Fibroblast of skin of right quadriceps (primary cell): ENCODE data around the gene PHACTR1.

Source experiments
- DNase-seq: peaks from one replicate; pipeline ENCODE4 v3.0.0-alpha.2; 2013

Gene PHACTR1

DNA sequence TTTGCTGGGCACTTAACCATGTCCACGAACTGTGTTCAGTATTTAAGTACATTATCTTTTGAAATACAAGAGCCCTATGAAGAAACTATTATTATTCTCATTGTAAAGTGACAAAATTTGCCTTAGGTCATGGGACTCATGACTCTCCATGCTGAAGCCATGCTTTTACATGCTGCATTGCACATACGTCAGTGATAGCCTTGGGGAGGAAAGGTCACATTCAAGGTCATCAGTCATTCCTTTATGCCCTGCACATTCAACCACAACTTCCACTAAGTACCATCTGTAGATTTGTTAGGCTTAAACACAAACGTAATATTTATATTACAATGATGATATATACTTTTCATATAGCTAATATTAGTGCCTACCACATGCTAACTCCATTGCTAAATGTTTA, 319.0 kb downstream of the PHACTR1 start:
- DNase-seq, result no peak

DNA sequence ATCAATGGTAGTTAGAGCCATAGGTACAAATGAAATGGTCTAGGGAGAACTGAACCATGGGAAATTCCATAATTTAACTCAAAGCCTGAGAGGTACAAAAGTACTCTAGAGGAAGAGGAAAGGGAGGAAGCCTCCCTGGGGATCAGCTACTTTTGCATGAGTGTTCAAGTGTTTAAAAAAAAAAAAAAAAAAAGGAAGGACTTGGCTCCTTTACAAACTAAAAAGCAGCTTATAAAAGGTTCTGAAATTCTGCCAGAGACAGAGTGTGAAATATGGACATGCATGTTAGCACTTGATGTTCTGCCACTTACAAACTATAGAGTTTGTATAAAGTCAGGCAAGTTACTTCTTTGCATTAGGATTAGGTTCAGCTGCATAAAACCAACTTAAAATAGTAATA, 321.7 kb downstream of the PHACTR1 start:
- peak; percentile 33 for DNase-seq

DNA sequence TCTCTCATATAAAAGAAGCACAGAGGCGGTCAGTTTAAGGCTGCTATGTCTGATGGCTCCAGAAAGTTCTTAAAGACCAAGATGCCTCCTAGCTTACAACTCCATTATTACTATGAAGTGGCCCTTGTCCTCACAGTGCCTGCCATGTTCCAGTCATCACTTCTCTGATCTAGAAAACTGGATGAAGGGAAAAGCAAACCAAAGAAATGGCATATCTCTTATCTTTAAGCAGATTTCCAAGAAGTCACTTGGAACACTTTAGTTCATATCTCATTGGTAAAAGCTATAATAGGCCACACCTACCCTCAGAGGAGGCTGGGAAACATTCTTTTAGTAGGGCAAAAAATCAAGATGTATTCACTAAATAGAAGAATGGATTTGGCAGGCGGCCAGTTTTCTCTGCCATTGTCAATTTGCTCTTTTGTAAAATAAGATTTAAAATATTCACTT, 322.2 kb downstream of the PHACTR1 start:
- no peak for DNase-seq

DNA sequence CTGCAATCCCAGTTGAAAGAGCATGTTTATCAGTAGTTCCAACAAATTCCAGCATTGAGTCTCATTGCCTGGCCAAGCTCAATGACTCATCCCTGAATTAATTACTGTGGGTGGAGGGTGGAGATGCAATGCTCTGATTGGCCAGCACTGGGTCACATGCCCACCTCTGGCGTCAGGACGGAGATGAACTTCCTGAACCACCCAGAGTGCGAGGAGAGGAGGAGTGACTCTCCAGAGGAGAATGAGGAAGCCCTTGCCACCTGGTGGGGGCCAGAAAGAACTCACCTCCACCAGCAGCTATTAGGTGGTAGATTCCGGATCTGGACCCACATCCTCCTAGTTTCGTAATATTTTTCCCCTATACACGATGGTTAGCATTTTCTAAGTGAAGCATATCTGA, 327.8 kb downstream of the PHACTR1 start:
- DNase-seq, result peak; percentile 88

DNA sequence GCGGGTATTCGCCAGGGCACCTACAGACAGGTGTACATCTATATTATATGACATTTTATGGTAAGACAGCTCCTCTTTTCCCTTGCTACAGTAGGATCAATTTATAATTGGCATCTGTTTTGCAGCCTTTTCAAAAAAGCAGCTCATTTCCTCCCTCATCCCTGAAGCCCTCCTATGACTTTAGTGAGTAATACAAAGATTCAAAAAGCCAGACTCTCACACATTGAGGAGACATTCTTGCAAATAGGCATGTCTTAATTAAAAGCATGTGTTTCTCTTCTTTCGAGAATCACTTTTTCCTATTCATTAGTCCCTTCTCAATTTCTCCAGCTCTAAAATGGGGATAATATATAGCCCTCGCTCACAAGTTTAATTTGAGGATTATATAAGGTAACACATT, 328.3 kb downstream of the PHACTR1 start:
- DNase-seq, result peak; percentile 84

DNA sequence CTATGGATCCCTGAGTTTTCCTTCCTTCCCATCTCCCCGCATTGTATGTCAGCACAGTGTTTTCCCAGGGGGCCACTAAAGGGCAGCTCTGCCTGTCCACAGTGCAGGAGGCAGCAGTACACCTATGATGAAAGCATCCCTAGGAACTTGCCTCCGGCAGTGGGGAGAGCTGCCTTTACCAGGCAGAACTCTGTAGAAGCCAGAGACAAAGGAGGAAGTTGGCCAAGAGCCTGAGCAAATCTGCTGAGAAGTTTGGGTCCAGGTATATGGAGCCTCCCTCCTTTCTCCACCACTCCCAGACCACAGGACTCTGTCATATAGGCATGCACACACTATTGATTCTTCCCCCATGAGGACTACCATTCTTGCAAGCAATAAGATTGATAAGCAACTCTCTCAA, 329.1 kb downstream of the PHACTR1 start:
- no peak for DNase-seq

DNA sequence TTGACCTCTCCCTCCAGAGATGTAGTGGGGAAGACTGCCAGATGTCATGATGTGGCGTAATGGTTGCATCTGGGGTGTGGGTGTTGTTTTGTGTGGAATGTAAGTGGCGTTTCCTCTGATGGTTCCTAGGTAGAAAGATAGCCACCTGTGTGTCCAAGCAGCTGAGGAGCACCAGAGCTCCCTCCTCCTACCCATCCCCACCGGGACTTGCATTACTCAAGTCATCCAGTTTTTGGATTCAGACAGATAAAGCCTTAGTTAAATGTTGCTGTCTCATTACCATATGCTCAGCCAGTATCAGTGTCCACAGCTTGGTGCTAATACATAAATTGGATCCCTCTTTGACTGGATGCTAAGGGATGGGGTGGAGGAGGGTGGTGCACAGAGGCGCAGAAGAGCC, 329.5 kb downstream of the PHACTR1 start:
- no peak for DNase-seq

DNA sequence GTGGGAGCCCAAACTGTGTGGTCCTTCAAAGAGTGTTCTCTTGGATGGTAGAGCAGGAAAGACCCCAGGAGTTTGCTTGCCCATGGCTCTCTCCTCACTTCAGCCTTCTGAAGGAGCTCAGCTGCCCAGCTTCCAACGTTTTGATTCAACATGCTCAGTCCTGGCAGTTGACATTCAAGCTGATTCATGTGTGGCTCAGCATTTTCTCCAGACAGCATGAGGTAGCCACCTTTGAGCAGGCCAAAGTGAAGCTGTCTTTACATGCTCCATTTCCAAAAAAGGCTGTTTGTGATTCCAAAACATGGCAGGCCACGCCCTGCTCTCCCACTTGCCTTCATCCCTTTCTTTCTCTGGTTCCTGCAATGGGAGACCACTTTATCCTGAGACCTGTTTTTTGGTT, 331.5 kb downstream of the PHACTR1 start:
- no peak for DNase-seq

DNA sequence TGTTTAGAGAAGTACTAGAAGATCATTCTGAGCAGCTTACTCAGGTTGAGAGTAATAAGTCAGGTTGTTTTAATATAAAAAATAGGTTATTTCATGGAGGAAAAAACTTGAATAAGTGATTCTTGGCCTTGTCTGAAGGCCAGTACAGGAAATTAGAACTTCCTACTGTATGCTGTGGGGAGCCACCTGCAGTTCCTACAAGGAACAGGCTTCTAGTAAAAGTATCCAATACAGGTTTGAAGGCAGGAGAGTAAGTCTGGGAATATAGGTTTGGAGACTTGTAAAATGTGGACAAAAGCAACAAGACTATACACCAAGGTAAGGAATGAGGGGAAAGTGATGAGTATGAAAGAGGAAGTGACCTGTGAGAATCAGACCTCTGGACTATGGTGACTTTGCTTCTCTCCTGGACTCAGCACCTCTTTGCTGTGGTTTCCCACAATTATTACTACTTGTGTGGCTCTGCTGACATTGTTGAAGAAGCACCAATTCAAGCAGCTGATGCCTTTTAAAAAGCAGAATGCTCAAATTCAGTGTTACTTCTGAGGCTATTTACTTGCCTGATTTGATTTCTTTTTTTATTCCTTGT, 333.2 kb downstream of the PHACTR1 start:
- DNase-seq, result no peak

DNA sequence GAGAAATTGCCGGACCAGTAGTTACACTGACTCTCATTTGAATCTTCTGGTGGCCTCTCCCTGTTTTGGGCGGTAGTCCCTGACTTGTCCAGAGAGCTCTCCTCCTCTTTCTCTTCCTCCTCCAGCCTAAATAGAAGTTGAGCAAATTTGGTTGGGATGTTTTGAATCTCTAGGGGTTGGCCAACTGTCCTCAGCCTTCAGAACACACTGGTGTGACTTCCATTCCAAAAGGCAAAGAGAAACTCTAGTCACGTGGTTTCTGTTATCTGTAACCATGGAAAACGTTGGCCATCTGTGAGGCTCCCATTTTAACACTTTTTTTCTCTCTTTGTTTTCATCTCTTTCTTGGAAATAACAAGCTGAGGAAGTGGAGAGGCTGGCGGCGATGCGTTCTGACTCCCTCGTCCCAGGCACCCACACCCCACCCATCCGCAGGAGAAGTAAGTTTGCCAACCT, 336.5 kb downstream of the PHACTR1 start:
- DNase-seq, result no peak

DNA sequence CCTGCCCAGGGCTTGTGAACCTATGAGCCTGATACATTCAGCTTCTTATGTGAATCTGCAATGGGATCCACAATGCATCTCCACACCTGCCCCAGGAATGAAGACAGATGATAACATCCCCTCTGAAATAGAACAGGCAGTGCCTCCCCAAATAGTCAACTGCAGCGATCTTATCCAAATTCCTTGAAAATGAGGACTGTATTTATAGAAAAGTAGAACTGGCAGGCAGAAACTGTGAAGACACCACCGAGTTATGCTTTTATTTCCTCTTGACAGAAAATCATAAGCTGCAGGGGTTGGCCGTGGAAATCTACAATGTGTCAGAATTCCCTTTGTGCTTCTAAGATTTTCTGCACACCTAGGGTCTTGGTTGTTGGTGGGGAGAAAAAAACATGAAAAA, 341.5 kb downstream of the PHACTR1 start:
- DNase-seq, result no peak

DNA sequence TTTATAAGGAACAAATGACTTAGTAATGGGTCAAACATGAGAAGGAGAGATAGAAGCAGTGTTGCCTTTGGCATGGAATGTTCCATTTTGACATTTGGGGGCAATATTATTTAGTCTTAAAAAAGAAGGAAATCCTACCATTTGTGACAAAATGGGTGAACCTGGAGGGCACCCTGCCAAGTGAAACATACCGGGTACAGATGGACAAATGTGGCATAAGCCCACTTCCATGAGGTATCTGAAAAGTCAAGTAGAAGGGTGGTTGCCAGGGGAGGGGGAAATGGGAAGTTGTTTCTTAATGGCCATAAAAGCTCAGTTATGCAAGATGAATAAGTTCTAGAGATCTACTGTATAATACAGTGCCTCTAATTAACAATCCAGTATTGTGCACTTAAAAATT, 342.5 kb downstream of the PHACTR1 start:
- no peak for DNase-seq

DNA sequence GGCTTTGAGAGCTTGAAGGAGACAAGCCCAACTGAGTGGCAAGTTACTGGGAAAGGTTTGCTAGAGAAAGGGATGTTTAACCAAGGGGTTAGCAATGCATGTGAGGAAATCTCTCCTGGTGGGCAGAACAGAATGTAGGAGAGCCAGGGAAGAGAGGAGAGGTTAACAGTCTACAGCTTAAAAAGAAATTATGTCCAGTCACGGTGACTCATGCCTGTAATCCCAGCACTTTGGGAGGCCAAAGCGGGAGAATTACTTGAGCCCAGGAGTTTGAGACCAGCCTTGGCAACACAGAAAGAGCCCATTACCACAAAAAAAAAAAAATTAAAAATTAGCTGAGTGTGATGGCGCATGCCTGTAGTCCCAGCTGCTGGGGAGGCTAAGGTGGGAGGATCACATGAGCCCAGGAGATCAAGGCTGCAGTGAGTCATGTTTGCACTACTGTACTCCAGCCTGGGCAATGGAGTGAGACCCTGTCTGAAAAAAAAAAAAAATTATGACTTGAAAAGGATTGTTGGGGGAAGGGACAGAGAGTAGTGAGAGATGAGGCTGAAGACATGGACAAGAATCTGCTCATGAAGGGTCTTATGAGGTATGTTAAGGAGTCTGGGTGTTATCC, 346.8 kb downstream of the PHACTR1 start:
- no peak for DNase-seq

DNA sequence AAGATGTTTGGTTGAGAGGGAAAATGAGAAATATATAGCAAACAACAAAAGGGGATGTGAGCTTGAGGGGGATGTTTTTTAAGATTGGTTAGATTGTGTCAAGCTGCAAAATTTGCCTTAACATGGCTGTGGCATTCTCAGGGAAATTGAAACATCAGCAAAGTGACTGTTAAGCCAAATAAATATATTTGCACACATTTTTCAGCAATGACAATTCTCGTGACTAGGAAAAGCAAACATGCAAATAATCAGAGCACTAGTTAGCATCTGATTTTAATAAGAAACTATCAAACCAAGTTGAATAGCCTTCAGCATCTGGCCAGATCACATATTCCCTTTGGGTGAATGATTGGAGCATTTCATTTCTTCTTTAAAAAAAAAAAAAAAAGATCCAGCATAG, 349.0 kb downstream of the PHACTR1 start:
- peak; percentile 50 for DNase-seq

DNA sequence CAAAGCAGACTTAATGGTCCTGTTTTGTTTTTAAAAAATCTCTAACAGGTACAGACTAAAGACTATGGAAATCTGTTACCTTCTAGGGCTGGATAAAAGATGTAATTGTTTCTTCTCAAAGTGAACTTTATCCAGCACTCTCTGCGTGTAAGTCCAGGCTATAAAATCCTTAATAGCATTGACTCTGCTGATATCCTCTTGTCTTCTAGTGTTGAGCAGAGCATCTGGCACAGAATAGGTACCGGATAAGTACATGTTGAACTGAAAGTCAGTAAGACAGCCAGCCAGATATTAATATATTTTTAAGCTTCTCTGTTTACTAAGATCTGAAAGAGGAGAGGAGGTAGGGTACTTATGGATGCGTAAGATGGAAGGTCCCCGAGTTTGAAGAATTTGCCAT, 349.5 kb downstream of the PHACTR1 start:
- no peak for DNase-seq

DNA sequence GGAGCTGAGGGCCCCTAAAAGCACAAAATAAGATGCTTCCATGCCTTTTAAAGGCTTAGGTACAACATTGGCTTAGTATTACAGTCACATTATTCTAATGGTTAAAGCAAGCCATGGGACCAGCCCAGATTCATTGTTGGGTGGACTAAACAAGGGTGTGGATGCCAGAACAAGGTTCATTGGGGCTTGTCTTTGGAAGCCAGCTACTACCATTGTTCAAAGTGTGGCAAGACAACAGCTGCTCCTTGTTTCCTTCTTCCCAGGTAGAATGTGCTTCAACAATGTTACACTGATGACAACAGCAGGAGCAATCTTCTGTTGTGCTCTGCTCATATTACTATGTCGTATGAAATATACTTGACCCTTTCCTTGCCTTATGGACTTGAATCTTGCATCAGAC, 350.3 kb downstream of the PHACTR1 start:
- DNase-seq, result no peak

DNA sequence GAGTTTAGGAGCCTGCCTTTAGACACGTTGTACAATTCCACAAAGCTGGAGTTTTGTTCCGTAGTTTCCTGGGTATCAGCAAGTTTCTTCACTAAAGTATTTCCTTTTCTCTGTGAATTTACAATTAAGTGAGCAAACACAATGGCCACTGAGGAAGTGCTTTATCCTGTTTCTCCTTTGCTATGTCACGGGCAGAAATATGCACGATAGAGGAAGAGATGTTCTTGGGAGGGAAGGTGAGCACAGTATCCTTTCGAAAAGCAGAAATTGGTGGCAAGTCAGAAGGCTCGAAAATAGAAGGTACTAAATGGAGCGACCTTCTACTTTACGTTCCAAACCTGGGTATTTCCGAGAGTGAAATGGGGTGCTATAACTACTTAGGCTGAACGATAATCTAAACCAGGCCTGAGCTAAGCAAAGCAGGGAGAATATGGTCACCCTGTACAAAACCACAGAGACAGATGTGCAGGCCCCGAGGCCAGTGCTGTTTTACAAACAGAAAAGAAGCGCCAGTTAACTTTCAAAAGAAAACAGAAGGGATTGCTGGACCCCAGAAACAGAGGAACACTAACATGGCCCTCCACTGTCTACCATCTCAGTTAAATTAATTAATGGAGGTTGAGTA, 352.1 kb downstream of the PHACTR1 start:
- DNase-seq, result no peak

DNA sequence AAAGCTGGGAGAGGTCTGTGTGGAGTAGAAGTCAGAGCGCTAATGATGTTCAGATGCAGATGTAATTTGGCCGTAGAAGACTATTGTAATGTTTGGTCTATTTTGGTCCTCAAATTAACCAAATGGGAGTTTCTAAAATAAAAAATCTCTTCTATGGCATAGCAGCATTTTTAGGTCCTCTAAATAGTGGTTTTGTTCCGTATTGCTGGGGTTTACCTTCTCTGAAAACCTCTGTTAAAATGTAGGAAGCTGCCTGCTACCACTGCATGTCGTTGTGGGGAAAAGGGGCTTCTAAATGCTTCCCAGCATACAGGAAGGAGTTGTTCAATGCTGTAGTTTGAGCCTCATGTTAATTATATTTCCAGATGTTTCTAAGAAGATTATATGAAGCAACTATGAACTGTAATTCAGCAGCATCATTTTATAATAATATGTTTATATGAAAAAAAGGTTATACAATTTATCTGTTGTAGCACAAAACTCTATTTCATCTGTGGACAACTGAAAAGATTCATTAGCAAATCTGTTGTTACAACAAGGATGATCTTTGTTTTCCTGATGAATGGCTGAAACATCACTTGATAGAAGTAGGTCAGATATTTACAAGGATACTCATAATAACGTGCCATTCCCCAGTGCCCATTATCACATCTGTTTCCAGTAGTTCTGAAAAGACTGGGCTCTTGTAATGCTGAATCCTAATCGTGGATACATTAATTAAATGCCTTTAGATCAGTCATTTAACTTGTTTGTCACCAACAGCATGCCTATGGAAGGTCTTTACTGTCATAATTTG, 355.2 kb downstream of the PHACTR1 start:
- no peak for DNase-seq

DNA sequence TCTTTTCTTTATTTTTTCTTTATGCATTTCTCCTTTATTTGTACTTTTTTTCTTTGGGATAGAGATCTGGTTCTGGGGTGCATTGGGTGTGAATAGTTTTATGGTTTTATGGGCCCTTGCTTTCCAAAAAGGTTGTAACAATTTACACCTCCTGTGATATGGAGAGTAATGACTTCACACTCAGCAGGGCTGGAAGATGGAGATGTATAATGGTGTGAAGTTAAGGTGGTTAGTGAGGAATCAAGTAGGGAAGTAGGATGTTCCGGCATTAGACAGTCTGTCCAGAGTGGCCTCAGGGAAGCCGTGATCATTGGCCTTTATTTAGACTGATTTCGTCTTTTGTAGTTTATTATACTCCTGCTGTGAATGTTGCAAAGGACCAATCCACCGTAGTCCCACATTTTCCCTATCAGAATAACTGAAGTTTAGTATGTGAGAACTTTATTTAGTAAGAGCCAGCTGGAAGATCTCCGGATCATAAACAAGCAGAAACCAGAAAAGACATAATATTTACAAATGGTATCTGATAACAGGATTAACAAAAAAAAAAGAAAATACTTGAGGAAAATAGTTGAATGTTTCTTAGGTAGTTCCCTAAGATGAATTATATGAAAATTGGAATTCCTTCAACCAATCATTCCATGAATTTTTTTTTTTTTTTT, 356.2 kb downstream of the PHACTR1 start:
- DNase-seq, result no peak

DNA sequence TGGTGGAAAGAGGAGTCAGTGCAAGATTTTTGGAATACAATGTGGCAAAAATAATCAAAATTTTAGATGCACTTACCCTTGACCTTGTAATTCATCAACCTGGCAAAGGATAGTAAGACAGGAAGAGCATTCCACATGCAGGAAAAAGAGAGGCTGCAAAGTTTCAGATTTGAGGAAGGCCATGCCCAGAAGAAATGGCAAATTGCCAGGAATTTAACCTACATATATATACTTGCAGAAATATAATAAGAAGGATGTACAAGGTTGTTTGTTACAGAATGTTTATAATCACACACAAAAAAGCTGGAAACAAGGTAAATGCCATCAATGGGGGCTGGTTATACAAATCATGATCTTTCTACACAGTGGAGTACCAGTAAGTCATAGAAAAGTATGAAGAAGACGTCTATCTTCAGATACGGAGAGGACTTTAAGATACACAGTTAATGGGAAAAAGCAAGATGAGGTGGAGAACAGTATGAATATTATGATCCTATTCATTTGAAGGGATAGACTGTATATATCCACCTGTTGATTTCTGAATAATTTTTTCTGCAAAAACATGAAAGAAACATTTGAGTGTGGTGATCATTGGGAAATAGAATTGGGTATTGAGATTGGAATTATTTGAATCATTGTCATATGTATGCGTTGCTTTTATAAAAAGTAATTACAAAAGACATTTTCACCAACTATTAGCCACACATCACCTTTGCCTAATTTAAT, 358.0 kb downstream of the PHACTR1 start:
- no peak for DNase-seq

DNA sequence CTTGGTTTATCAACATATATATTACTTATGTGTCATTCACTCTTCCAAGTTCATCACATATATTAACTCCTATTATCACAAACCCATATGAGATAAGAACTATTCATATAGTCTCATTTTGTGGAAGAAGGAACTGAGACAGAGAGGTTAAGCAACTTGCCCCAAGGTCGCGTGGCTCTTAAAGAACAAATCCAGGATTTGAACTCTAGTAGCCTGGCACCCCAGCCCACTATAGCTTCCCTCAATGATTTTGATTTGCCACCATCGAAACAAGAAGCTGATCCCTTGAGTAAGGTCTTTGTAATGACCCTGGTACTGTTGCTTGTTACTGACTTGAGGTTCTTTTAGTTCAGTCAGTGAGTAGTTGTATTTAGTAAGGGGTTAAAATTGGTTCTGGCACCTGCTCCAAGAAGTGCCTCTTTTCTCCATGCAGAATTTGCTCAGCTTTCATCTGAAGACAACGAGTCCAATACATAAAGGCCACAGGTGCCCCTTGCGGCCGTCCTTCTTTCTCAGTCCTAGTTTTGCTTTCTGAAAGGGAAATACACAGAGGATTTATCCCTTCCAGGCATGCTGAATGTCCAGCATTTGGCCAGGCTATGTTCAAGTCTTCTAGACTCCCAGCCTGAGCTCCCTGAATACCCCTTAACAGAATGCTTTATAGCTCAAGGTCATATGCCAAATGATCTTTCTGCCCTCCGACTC, 358.7 kb downstream of the PHACTR1 start:
- no peak for DNase-seq

DNA sequence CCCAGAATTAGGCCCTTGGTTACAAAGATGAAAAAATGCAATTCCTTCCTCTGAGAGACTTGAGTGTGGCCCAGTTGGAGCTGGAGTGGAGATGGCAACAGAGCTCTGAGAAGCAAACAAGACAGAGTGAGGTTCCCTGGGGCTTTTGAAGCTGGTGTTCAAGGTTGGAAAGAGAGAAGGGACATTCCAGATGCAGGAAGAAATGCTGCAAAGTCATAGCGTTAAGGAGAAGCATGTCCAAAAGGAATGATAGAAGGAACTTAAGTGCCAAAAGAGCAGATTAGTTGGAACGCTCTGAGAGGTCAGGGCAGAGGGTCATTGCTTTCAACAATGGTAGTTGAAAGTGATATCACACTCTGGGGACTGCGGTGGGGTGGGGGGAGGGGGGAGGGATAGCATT, 360.0 kb downstream of the PHACTR1 start:
- DNase-seq, result no peak
